Measurements from ENCODE around the gene LNX1. TPM values are rescaled to one million over a fixed set of nuclear protein-coding genes. Genes with fewer than 3 reads are reported as not detected.

The LNX1 gene
- total RNA-seq, 1 experiment from 2014 or later, result 1.7 TPM

GRCh38 chr4:53635697-53636483, 44.6 kb upstream of the LNX1 start:
- TF ChIP-seq CTCF (conservative IDR thresholded peaks at IDR 0.05), result no peak
- Mint-ChIP-seq H3K27me3 (ENCODE audit: low read depth) (no peaks in the 10 kb centered on the region), H3K4me3 (no peak overlapping the region), H3K4me1 (peaks cover 5 to 7% of the 10 kb centered on the region in 2 experiments; a peak in 3 of 4 replicates), H3K9me3 (no peaks in the 10 kb centered on the region), H3K36me3 (ENCODE audit: insufficient read depth in 1 of 3, low read depth in 3 of 3) (no peaks in the 10 kb centered on the region), H3K27ac (peak overlapping the region in 1 of 3 experiments; percentile 44; a peak in 1 of 7 replicates)
- no peak overlapping the region for H3K9ac ChIP-seq (ENCODE audit: extremely low read depth, insufficient read length, low read length)
- H3K23me2 ChIP-seq (ENCODE audit: insufficient read length, low read depth, low read length, poor library complexity, severe bottlenecking), result no peaks in the 10 kb centered on the region
- H3T11ph ChIP-seq (ENCODE audit: low read length), result no peak overlapping the region
- no peak overlapping the region for H2BK15ac ChIP-seq (ENCODE audit: low read depth, low read length)
- WGBS (ENCODE audit: extremely low coverage, insufficient read length, low lambda C conversion rate), result no CpG with 5 or more reads among the region's 5 CpGs
- H4K91ac ChIP-seq (ENCODE audit: insufficient read length, low read depth, low read length), result no peak overlapping the region
- H2BK12ac ChIP-seq (ENCODE audit: insufficient read length, low read depth, low read length), result no peak overlapping the region
- no peaks in the 10 kb centered on the region for H3K79me1 ChIP-seq (ENCODE audit: insufficient read depth, low read depth, low read length, poor library complexity, severe bottlenecking)
- H4K5ac ChIP-seq (ENCODE audit: insufficient read length, low read depth, low read length), result no peak overlapping the region
- no peak overlapping the region for H4K8ac ChIP-seq (replicated peaks; ENCODE audit: insufficient read length, low read depth, low read length)
- no peak overlapping the region for H3K56ac ChIP-seq (ENCODE audit: insufficient read length, low read depth, low read length)
- H3K9me3 ChIP-seq (ENCODE audit: control insufficient read depth, low read depth, low read length), result no peaks in the 10 kb centered on the region
- H3K4ac ChIP-seq (ENCODE audit: low read depth, low read length), result no peak overlapping the region
- H2BK120ac ChIP-seq (ENCODE audit: low read depth, low read length, poor library complexity, severe bottlenecking), result no peak overlapping the region
- H3K18ac ChIP-seq (ENCODE audit: insufficient read length, low read depth, low read length), result no peak overlapping the region
- H2AK5ac ChIP-seq (ENCODE audit: insufficient read length, low read length), result no peak overlapping the region
- no peak for DNase-seq
- no peak overlapping the region for H3K23ac ChIP-seq (ENCODE audit: insufficient read length, low read depth, low read length)
- no peak overlapping the region for H3K4me2 ChIP-seq (ENCODE audit: insufficient read depth, insufficient read length, low read length)
- no peaks in the 10 kb centered on the region for H4K20me1 ChIP-seq (ENCODE audit: control insufficient read depth, insufficient read depth, insufficient read length)
- H3K79me2 ChIP-seq (ENCODE audit: insufficient read depth, low read length), result no peaks in the 10 kb centered on the region
- no peak overlapping the region for H3K14ac ChIP-seq (ENCODE audit: insufficient read depth, low read length)
- H3K27ac ChIP-seq (ENCODE audit: insufficient read length, low read depth, low read length), result no peak overlapping the region
- H3K4me1 ChIP-seq (ENCODE audit: insufficient read depth, low read length), result no peaks in the 10 kb centered on the region
- H2AFZ ChIP-seq (ENCODE audit: low read length), result no peak overlapping the region
- H2BK5ac ChIP-seq (ENCODE audit: insufficient read length, low read length), result no peak overlapping the region
- no peaks in the 10 kb centered on the region for H3K27me3 ChIP-seq (ENCODE audit: insufficient read depth, low read length)
- H2BK20ac ChIP-seq (ENCODE audit: low read depth, low read length, poor library complexity, severe bottlenecking), result no peak overlapping the region
